ENCODE results near the gene AOPEP.

AOPEP gene

GRCh38 chr9:94819161-94819687 is 92.7 kb downstream of the AOPEP start:
- H3K4me1 ChIP-seq = peaks cover 10% of the 10 kb centered on the region; the same call in 1 of the 2 replicates
- H3K27me3 ChIP-seq = no peaks in the 10 kb centered on the region
- H3K27ac ChIP-seq = no peak overlapping the region
- H3K9me3 ChIP-seq = no peaks in the 10 kb centered on the region
- H3K4me3 ChIP-seq = no peak overlapping the region
- no peaks in the 10 kb centered on the region for H4K20me1 ChIP-seq
- peaks cover 35% of the 10 kb centered on the region for H3K36me3 ChIP-seq
- H3K9ac ChIP-seq = no peak overlapping the region
- H3K4me2 ChIP-seq = no peak overlapping the region
- no peak for TF ChIP-seq Cebpa-rat (IDR thresholded peaks at IDR 0.05)

GRCh38 chr9:94821098-94821887 is 94.8 kb downstream of the AOPEP start:
- Histone ChIP-seq H3K4me2 (0 out of 2 replicates have a peak overlapping the region, but pooled peaks have one; percentile 15), H3K9ac (no peak overlapping the region), H4K20me1 (no peaks in the 10 kb centered on the region), H3K4me3 (no peak overlapping the region), H3K9me3 (no peaks in the 10 kb centered on the region), H3K27ac (no peak overlapping the region), H3K27me3 (no peaks in the 10 kb centered on the region), H3K4me1 (peaks cover 10% of the 10 kb centered on the region; the same call in 1 of the 2 replicates), H3K36me3 (peaks cover 43% of the 10 kb centered on the region)
- no peak for TF ChIP-seq Cebpa-rat (IDR thresholded peaks at IDR 0.05)

DNA sequence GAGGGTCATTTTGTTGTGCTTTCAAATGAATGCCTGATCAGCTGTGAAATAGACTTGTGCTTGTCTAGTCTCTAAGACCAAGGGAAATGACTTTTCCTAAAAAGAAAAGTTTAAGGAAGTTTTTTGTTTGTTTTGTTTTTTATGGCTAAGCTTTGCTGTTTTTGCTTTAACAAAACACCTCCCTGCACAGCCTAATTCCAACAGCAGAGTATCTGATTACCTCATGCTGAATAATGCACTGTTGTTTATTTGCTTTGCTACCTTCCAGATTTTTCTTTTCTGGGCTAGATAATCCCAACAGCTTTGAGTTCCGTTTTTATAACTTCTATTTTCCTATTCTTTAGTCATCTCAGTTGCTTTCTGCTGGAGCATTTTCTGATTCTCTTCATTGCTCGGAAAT is 95.8 kb downstream of the AOPEP start:
- H3K4me3 ChIP-seq = no peak overlapping the region
- H3K4me2 ChIP-seq = no peak overlapping the region
- H3K4me1 ChIP-seq = peaks cover 10% of the 10 kb centered on the region; the same call in 1 of the 2 replicates
- no peaks in the 10 kb centered on the region for H4K20me1 ChIP-seq
- TF ChIP-seq Cebpa-rat (IDR thresholded peaks at IDR 0.05) = no peak
- H3K36me3 ChIP-seq = peaks cover 44% of the 10 kb centered on the region
- H3K9ac ChIP-seq = no peak overlapping the region
- H3K9me3 ChIP-seq = no peaks in the 10 kb centered on the region
- H3K27ac ChIP-seq = no peak overlapping the region
- H3K27me3 ChIP-seq = no peaks in the 10 kb centered on the region

DNA sequence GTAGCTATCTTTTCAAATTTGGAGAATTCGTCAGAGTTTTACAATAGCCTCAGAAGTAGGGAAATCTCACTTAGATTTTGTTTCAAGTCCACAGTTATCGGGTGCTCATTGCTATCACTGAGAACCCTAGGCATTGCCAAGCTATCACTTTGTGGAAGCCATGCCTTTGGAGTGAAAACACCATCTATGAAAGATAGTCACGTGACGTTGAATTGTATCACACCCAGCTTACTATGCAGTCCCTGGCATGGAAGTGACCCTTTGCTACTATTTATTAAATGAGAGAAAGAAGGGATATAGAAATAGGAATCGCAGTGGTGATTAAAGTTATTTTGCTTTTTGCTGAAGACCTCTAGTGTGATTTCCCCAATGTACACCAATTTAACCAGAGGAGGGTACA is 97.2 kb downstream of the AOPEP start:
- Histone ChIP-seq H3K4me3 (no peak overlapping the region), H3K4me2 (no peak overlapping the region), H3K36me3 (peaks cover 34% of the 10 kb centered on the region), H4K20me1 (no peaks in the 10 kb centered on the region), H3K27me3 (no peaks in the 10 kb centered on the region), H3K27ac (no peak overlapping the region), H3K9me3 (no peaks in the 10 kb centered on the region), H3K4me1 (peaks cover 10% of the 10 kb centered on the region; the same call in 1 of the 2 replicates), H3K9ac (no peak overlapping the region)
- TF ChIP-seq Cebpa-rat (IDR thresholded peaks at IDR 0.05) = no peak

- Histone ChIP-seq H3K4me3 (no peak overlapping the region), H3K4me2 (no peak overlapping the region), H3K9ac (no peak overlapping the region), H3K4me1 (peaks cover 10% of the 10 kb centered on the region; the same call in 1 of the 2 replicates), H3K27me3 (no peaks in the 10 kb centered on the region), H3K9me3 (no peaks in the 10 kb centered on the region), H4K20me1 (no peaks in the 10 kb centered on the region), H3K36me3 (peaks cover 35% of the 10 kb centered on the region), H3K27ac (no peak overlapping the region)
- TF ChIP-seq Cebpa-rat (IDR thresholded peaks at IDR 0.05) = no peak
These were observed 97.9 kb downstream of the AOPEP start for GRCh38 chr9:94824411-94824810.

DNA sequence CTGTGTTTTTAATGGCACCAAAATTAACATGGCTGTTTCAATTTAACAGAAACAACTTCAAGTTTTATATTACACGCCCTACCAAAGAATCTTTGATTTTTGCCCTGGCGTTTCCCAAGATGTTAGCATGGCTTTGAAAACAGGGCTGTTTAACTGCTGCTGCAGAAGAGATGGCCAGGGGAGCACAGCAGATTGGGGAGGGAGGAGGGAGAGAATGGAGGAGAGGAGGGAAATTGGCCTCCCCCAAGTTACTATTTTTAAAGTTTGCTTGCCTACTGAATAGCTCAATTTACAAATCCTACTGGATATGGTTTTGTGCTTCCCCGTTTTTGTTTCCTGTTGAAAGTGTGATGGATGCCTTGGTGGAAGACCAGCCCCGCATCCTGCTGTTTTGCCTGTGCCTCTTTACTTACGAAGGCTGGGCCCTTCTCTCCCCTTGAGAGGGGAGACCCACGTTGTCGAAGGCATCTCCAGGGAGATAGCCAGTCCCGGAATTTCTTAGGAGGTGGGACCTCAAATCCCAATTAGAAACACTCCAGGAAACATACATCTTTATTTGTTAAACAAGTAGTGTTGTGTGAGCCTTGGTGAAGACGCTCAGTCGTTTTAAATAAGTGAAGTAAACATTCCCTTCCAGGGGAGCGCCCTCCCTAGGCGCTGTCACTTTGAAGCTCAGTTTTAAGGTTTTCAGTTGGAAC is 98.6 kb downstream of the AOPEP start:
- Histone ChIP-seq H3K4me2 (no peak overlapping the region), H3K4me3 (no peak overlapping the region), H3K27ac (no peak overlapping the region), H3K9me3 (peaks cover under 1% of the 10 kb centered on the region; the same call in 1 of the 2 replicates), H3K27me3 (no peaks in the 10 kb centered on the region), H3K9ac (no peak overlapping the region), H3K36me3 (peaks cover 40% of the 10 kb centered on the region), H3K4me1 (peaks cover 10% of the 10 kb centered on the region; the same call in 1 of the 2 replicates), H4K20me1 (no peaks in the 10 kb centered on the region)
- TF ChIP-seq Cebpa-rat (IDR thresholded peaks at IDR 0.05) = no peak

- Histone ChIP-seq H3K9me3 (peaks cover 6% of the 10 kb centered on the region; the same call in 1 of the 2 replicates), H3K4me1 (peaks cover 10% of the 10 kb centered on the region; the same call in 1 of the 2 replicates), H3K4me3 (no peak overlapping the region), H3K4me2 (no peak overlapping the region), H3K36me3 (peaks cover 42% of the 10 kb centered on the region), H4K20me1 (no peaks in the 10 kb centered on the region), H3K9ac (no peak overlapping the region), H3K27ac (no peak overlapping the region), H3K27me3 (no peaks in the 10 kb centered on the region)
- no peak for TF ChIP-seq Cebpa-rat (IDR thresholded peaks at IDR 0.05)
These were observed 99.1 kb downstream of the AOPEP start for GRCh38 chr9:94825611-94825958.

DNA sequence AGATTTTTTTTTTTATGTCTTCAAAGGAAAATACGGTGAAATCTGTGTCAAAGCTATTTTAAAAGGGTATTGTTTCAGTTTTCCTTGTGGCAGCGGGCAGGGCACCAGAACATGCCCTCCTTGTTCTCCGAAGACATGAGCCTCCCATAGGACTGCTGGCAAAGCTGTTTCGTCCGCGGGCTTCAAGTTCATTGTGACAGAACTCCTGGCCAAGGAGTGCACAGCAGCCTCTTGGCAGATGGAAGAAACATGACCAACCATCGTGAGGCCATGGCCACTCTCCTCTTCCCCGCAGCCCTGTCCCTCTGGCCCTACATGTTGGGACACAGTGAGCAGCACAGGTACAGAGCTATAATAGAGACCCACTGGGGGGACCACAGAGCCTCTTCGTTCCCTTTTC is 99.5 kb downstream of the AOPEP start:
- Histone ChIP-seq H3K4me3 (no peak overlapping the region), H3K27ac (no peak overlapping the region), H3K36me3 (peaks cover 42% of the 10 kb centered on the region), H3K9me3 (peaks cover 11% of the 10 kb centered on the region), H3K4me1 (peaks cover 6% of the 10 kb centered on the region; the same call in 1 of the 2 replicates), H3K4me2 (no peak overlapping the region), H3K27me3 (no peaks in the 10 kb centered on the region), H4K20me1 (no peaks in the 10 kb centered on the region), H3K9ac (no peak overlapping the region)
- TF ChIP-seq Cebpa-rat (IDR thresholded peaks at IDR 0.05) = no peak

- H3K4me1 ChIP-seq = no peaks in the 10 kb centered on the region
- H3K4me3 ChIP-seq = no peak overlapping the region
- H3K9ac ChIP-seq = no peak overlapping the region
- no peak overlapping the region for H3K4me2 ChIP-seq
- no peaks in the 10 kb centered on the region for H3K27me3 ChIP-seq
- peaks cover 18% of the 10 kb centered on the region for H3K9me3 ChIP-seq
- no peaks in the 10 kb centered on the region for H4K20me1 ChIP-seq
- H3K27ac ChIP-seq = no peak overlapping the region
- no peak for TF ChIP-seq Cebpa-rat (IDR thresholded peaks at IDR 0.05)
- peaks cover 49% of the 10 kb centered on the region for H3K36me3 ChIP-seq
These were observed 100.3 kb downstream of the AOPEP start for GRCh38 chr9:94826644-94827410.

All from BLaER1 (cell line).